Bronchial epithelial cell (primary cell): ENCODE results near the gene MT1F. TPM values are rescaled to one million over a fixed set of nuclear protein-coding genes. Genes with fewer than 3 reads are reported as not detected.

ENCODE experiments used
- DNase-seq: peaks from one replicate; pipeline ENCODE4 v3.0.0-alpha.2; 2010; ENCODE audit warnings: low read depth
- FAIRE-seq: peaks from 2 replicates; lab custom pipeline; 2011; peaks lifted over from hg19 to GRCh38; lab: Jason Lieb, UNC
- H3K27me3 ChIP-seq: 2 replicates; pipeline ENCODE4 v1.5.1; 2011; ENCODE audit warnings: low read length; ENCODE audit not compliant: control insufficient read depth, insufficient read depth
- H3K36me3 ChIP-seq: 2 replicates; pipeline ENCODE4 v1.5.1; 2011; ENCODE audit warnings: low read length; ENCODE audit not compliant: control insufficient read depth, insufficient read depth
- H3K4me3 ChIP-seq: 2 replicates; pipeline ENCODE4 v1.5.1; 2011; ENCODE audit warnings: mild to moderate bottlenecking, low read depth, low read length, control low read depth
- CTCF ChIP-seq: IDR thresholded peaks from 2 replicates; pipeline ENCODE4 v1.5.1; 2011; ENCODE audit warnings: mild to moderate bottlenecking, moderate library complexity, low read length, control low read depth, inconsistent platforms; ENCODE audit not compliant: insufficient read depth, severe bottlenecking
- total RNA-seq: library from RNA; depleted of rRNA; stranded (reverse); fragments of >200 nt; gene quantifications from 2 replicates; pipeline ENCODE4 v1.2.1, GENCODE V29; 2014

Gene MT1F
- total RNA-seq, 1 donor from 2014 or later: 1.6 TPM

- no peak for TF ChIP-seq CTCF
- Histone ChIP-seq H3K4me3 (no peak overlapping the region), H3K36me3 (no peaks in the 10 kb centered on the region), H3K27me3 (peaks cover 8% of the 10 kb centered on the region)
- FAIRE-seq: no peak
- DNase-seq: no peak
Observed at GRCh38 chr16:56629531-56629930, 28.2 kb upstream of the MT1F start.

- TF ChIP-seq CTCF: no peak
- no peak overlapping the region for H3K4me3 ChIP-seq
- DNase-seq (no peak), FAIRE-seq (no peak)
- H3K36me3 ChIP-seq: no peaks in the 10 kb centered on the region
- H3K27me3 ChIP-seq: peaks cover 11% of the 10 kb centered on the region
Observed at GRCh38 chr16:56630134-56630533, 27.6 kb upstream of the MT1F start.

GRCh38 chr16:56631197-56631596 is 26.6 kb upstream of the MT1F start:
- TF ChIP-seq CTCF: no peak
- H3K4me3 ChIP-seq: no peak overlapping the region
- H3K36me3 ChIP-seq: no peaks in the 10 kb centered on the region
- H3K27me3 ChIP-seq: peaks cover 21% of the 10 kb centered on the region
- DNase-seq: no peak
- no peak for FAIRE-seq

- no peak for DNase-seq
- no peaks in the 10 kb centered on the region for H3K36me3 ChIP-seq
- peaks cover 24% of the 10 kb centered on the region for H3K27me3 ChIP-seq
- no peak for FAIRE-seq
- no peak for TF ChIP-seq CTCF
- H3K4me3 ChIP-seq: peak overlapping the region; percentile 41
Observed at GRCh38 chr16:56631832-56632155, 26.0 kb upstream of the MT1F start.

- no peak for TF ChIP-seq CTCF
- FAIRE-seq: no peak
- H3K27me3 ChIP-seq: peaks cover 24% of the 10 kb centered on the region
- H3K36me3 ChIP-seq: no peaks in the 10 kb centered on the region
- DNase-seq: no peak
- peak within 1 kb of the TSS; percentile 41 for H3K4me3 ChIP-seq
Observed at GRCh38 chr16:56632156-56632847, 25.5 kb upstream of the MT1F start, which contains the start of gene MT1M. MT1M (plus strand) TSS chr16:56632659; CDS start chr16:56632732, 73 bp downstream.
